ENCODE measurements around the gene TMEM233. TPM values are rescaled to one million over a fixed set of nuclear protein-coding genes. Genes with fewer than 3 reads are reported as not detected.

Gene TMEM233
- total RNA-seq, 4 donors from 2014 or later: 0.17 to 0.91 (median 0.46) TPM

DNA sequence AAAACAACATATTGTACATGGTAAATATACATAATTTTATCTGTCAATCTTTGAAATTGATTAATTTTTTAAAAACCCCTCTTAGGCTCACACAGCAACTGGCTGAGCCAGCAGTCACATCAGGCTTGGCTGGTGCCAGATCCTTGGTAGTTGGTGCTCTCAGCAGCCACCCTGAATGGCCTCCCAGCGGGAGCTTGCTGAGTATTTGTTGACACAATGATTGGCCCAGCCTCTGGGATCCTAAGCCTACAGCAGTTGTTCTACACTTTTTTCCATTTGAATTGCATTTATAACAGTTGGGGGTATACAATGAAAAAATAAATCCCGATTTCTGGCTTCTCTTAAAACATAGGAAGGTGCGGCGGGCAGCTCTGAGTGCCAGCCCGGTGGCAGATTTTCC is 85.5 kb downstream of the TMEM233 start:
- no peak overlapping the region for H3K27ac ChIP-seq (replicated peaks in 1 of 4)
- intact Hi-C loops (cut with DNase I): no loop called here
- 90% methylated on average over 5 of the region's 5 CpGs for WGBS

DNA sequence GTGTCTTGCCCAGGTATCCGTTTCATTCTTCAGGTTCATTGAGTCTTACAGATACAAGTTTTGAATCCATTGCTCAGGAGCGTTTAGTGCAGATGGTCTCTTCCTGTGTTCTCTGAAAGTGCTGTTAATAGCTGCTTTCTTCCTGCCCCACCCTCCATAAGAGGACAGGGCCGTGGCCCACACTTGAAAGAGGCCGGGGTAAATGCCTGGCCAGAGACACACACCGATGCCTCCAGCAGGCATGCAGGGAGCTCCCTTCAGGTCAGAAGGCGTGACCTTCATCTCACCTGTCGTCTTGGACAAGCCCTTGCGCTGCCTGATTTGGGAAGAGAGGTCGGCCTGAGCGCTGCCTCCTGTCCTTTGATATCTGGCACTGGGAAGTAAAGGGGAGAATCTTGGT is 85.9 kb downstream of the TMEM233 start:
- Histone ChIP-seq H3K36me3 (peaks cover 64 to 78% (median 76%) of the 10 kb centered on the region in 4 donors), H3K27me3 (no peaks in the 10 kb centered on the region), H3K27ac (replicated peaks in 1 of 4) (no peak overlapping the region), H3K4me3 (no peak overlapping the region), H3K9me3 (no peaks in the 10 kb centered on the region), H3K4me1 (peaks cover 4 to 20% (median 13%) of the 10 kb centered on the region in 4 donors)
- intact Hi-C loops (cut with DNase I): no loop called here
- WGBS: 87% methylated on average over 8 of the region's 10 CpGs
- no peak for DNase-seq (ENCODE audit: extremely low spot score)
- TF ChIP-seq POLR2A (IDR thresholded peaks at IDR 0.05; ENCODE audit: low read depth): no peak
- TF ChIP-seq, protein P1, sequence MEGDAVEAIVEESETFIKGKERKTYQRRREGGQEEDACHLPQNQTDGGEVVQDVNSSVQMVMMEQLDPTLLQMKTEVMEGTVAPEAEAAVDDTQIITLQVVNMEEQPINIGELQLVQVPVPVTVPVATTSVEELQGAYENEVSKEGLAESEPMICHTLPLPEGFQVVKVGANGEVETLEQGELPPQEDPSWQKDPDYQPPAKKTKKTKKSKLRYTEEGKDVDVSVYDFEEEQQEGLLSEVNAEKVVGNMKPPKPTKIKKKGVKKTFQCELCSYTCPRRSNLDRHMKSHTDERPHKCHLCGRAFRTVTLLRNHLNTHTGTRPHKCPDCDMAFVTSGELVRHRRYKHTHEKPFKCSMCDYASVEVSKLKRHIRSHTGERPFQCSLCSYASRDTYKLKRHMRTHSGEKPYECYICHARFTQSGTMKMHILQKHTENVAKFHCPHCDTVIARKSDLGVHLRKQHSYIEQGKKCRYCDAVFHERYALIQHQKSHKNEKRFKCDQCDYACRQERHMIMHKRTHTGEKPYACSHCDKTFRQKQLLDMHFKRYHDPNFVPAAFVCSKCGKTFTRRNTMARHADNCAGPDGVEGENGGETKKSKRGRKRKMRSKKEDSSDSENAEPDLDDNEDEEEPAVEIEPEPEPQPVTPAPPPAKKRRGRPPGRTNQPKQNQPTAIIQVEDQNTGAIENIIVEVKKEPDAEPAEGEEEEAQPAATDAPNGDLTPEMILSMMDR (IDR thresholded peaks at IDR 0.05): no peak
- TF ChIP-seq POLR2AphosphoS5 (IDR thresholded peaks at IDR 0.05): no peak
- no peak for TF ChIP-seq EP300 (IDR thresholded peaks at IDR 0.05)

More for the DNA sequence above, 85.5 kb downstream of the TMEM233 start:
- Histone ChIP-seq H3K4me3 (no peak overlapping the region), H3K4me1 (peaks cover 4 to 24% (median 14%) of the 10 kb centered on the region in 4 donors), H3K9me3 (no peaks in the 10 kb centered on the region), H3K27me3 (no peaks in the 10 kb centered on the region), H3K36me3 (peaks cover 68 to 82% (median 81%) of the 10 kb centered on the region in 4 donors)
- TF ChIP-seq, protein P1 (IDR thresholded peaks at IDR 0.05): no peak
- TF ChIP-seq EP300 (IDR thresholded peaks at IDR 0.05): no peak
- no peak for TF ChIP-seq POLR2AphosphoS5 (IDR thresholded peaks at IDR 0.05)
- no peak for TF ChIP-seq POLR2A (IDR thresholded peaks at IDR 0.05; ENCODE audit: low read depth)
- no peak for DNase-seq (ENCODE audit: extremely low spot score)

DNA sequence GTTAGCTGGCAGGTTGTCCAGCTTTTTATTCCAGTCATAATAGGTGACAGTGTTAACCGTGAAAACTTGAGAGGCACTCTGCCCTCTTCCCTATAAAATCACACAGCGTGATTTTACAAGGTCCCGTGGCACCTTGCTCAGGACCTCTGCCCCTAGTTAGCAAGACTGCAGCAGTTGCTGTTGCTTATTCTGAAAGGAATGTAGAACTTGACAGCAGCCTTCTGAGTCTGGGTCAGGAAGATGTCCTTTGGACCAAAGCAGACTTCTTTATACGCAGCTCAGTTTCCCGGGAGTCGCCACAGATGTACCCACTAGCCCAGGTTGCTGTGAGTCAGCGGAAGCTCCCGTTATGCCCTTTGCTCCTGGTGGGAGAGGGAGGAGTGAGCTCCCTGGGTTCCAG is 87.5 kb downstream of the TMEM233 start:
- WGBS: 93% methylated on average over 8 of the region's 8 CpGs
- no peaks in the 10 kb centered on the region for H3K27me3 ChIP-seq
- TF ChIP-seq EP300 (IDR thresholded peaks at IDR 0.05) (no peak), POLR2AphosphoS5 (IDR thresholded peaks at IDR 0.05) (no peak), POLR2A (IDR thresholded peaks at IDR 0.05; ENCODE audit: low read depth) (no peak)
- TF ChIP-seq, protein P1 (IDR thresholded peaks at IDR 0.05): no peak
- intact Hi-C loops (cut with DNase I): no loop called here
- H3K4me3 ChIP-seq: no peak overlapping the region
- H3K27ac ChIP-seq (replicated peaks in 1 of 4): no peak overlapping the region
- DNase-seq (ENCODE audit: extremely low spot score): no peak
- H3K4me1 ChIP-seq: peaks cover 4 to 18% (median 7%) of the 10 kb centered on the region in 4 donors
- no peaks in the 10 kb centered on the region for H3K9me3 ChIP-seq
- peaks cover 54 to 62% (median 60%) of the 10 kb centered on the region in 4 donors for H3K36me3 ChIP-seq

DNA sequence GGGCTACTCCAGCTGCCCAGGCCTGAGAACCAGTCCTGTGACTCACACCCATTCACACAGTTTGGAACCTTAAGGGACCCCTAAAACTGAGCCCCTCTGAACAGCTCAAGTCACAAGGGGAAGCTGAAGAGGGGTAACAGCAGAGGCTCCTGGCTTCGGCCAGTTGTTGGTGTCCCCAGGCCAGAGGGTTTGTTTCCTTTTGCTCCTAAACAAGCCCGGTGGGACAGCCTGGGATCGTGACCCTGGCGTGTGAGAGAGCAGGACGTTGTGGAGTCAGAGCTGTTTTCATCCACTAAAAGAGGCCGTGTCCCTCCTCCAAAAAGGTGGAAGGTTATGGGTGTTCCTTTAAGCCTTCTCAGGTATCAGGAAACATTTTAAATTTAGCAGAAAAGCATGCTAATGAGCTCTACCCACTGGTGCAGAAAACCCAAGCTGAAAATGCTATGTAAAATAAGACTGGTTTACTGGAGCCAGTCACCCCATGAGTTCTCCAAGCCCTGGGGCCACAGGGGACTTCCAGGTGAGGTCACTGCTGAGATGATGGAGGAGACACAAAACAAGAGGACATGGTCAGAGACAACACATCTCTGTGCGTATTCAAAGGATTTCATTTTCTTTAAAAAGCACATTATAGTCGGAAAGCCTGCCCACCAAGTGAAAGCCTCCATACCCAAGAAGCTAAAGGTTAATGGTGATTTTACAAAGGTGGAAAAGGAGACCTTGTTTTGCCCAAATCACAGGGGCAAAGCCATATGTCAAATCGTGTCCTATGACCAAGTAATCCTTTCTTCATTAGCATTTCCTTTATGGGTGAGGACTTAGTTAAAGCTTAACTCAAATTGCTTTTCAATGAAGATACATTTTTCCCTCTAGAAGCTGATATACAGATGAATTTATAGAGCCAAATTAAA is 88.4 kb downstream of the TMEM233 start:
- intact Hi-C loops (cut with DNase I): no loop called here
- no peaks in the 10 kb centered on the region for H3K9me3 ChIP-seq
- peaks cover 48 to 58% (median 52%) of the 10 kb centered on the region in 4 donors for H3K36me3 ChIP-seq
- H3K27me3 ChIP-seq: no peaks in the 10 kb centered on the region
- no peak for TF ChIP-seq POLR2A (IDR thresholded peaks at IDR 0.05; ENCODE audit: low read depth)
- TF ChIP-seq, protein P1 (IDR thresholded peaks at IDR 0.05): no peak
- no peak for TF ChIP-seq POLR2AphosphoS5 (IDR thresholded peaks at IDR 0.05)
- TF ChIP-seq EP300 (IDR thresholded peaks at IDR 0.05): no peak
- peaks cover 4 to 24% (median 7%) of the 10 kb centered on the region in 4 donors for H3K4me1 ChIP-seq
- H3K4me3 ChIP-seq: no peak overlapping the region
- WGBS: 87% methylated on average over 8 of the region's 9 CpGs
- H3K27ac ChIP-seq (replicated peaks in 1 of 4): no peak overlapping the region
- no peak for DNase-seq (ENCODE audit: extremely low spot score)
